Activated T-helper 17 cell treated with anti-CD3 and anti-CD28 coated beads, Interleukin-2, amount 50 U/mL, for 72 hours (primary cell): ENCODE measurements around the gene HIC1. TPM values are rescaled to one million over a fixed set of nuclear protein-coding genes. Genes with fewer than 3 reads are reported as not detected.

ENCODE experiments used
- ATAC-seq: fragments of 150-1000 bp; cut with Tn5 transposase; replicated peaks from 2 replicates; pipeline ENCODE4 v1.10.0; 2021; ENCODE audit warnings: mild to moderate bottlenecking, moderate library complexity
- H3K27ac Mint-ChIP-seq: one replicate; pipeline ENCODE4 v1.8.0; 2022; ENCODE audit warnings: mixed read lengths
- H3K27me3 Mint-ChIP-seq: one replicate; pipeline ENCODE4 v1.8.0; 2022; ENCODE audit warnings: mixed read lengths
- H3K36me3 Mint-ChIP-seq: one replicate; pipeline ENCODE4 v1.8.0; 2022; ENCODE audit warnings: low read depth, mild to moderate bottlenecking, mixed read lengths
- H3K4me1 Mint-ChIP-seq: one replicate; pipeline ENCODE4 v1.8.0; 2022; ENCODE audit warnings: mixed read lengths
- H3K4me3 Mint-ChIP-seq: one replicate; pipeline ENCODE4 v1.8.0; 2022; ENCODE audit warnings: mild to moderate bottlenecking, mixed read lengths
- H3K9me3 Mint-ChIP-seq: one replicate; pipeline ENCODE4 v1.8.0; 2022; ENCODE audit warnings: mixed read lengths
- total RNA-seq, 2 donors: library from RNA; stranded (reverse); gene quantifications; one replicate each; pipeline ENCODE4 v1.2.3, GENCODE V29; 2022

The HIC1 gene
- total RNA-seq, 2 donors from 2014 or later: 22.8 to 24.4 TPM

GRCh38 chr17:2049333-2050299 is 5.3 kb upstream of the HIC1 start:
- Mint-ChIP-seq H3K4me3 (peak overlapping the region; percentile 78), H3K9me3 (no peaks in the 10 kb centered on the region), H3K27me3 (peaks cover 6% of the 10 kb centered on the region), H3K27ac (peak overlapping the region; percentile 81), H3K36me3 (peaks cover 31% of the 10 kb centered on the region), H3K4me1 (peaks cover 13% of the 10 kb centered on the region)
- ATAC-seq: peak; percentile 56

- peaks cover 6% of the 10 kb centered on the region for H3K27me3 Mint-ChIP-seq
- no peaks in the 10 kb centered on the region for H3K9me3 Mint-ChIP-seq
- H3K27ac Mint-ChIP-seq: peak overlapping the region; percentile 50
- H3K36me3 Mint-ChIP-seq: peaks cover 22% of the 10 kb centered on the region
- peaks cover 11% of the 10 kb centered on the region for H3K4me1 Mint-ChIP-seq
- H3K4me3 Mint-ChIP-seq: peak overlapping the region; percentile 55
- ATAC-seq: no peak
Measured at GRCh38 chr17:2050300-2051060, 4.4 kb upstream of the HIC1 start.

DNA sequence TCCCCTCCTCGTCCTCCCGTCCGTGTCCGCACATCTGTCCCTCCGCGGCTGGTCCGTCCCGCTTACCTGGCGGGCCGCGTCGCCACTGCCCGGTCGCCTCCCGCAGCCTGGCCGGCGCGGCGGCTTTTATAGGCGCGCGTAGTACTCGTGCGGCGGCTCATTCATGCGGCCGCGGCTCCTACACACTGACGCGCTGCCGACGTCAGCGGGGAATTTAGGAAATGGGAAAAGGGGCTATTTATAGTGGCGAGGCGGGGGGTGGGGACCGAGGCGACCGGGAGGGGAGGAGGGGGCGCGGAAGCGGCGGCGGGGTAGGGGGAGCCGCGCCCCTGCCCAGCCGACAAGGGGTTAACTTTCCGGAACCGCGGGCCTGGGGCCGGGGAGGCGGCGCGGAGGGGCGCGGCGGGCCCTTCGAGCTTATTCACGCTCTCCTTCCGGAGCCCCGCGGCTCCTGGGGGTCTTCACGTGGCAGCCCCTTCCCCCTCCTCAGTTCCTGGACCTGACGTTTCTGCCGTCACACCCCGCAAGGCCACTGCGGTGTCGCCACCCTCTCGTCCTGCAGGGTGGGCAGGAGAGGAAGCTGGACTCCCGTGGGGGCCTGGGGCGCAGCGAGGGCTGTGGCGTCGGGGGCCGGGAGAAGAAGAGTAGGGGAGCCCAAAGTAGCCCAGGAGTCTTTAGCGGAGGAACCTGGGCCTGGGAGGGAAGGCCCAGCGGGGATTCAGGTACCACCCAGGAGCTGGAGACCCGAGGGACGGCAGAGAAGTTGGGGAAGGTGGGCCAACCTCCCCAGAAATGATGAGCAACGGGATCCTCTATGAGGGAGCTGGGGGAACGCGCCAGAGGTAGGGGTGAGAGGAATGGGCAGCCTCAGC is 3.6 kb upstream of the HIC1 start:
- ATAC-seq: no peak

DNA sequence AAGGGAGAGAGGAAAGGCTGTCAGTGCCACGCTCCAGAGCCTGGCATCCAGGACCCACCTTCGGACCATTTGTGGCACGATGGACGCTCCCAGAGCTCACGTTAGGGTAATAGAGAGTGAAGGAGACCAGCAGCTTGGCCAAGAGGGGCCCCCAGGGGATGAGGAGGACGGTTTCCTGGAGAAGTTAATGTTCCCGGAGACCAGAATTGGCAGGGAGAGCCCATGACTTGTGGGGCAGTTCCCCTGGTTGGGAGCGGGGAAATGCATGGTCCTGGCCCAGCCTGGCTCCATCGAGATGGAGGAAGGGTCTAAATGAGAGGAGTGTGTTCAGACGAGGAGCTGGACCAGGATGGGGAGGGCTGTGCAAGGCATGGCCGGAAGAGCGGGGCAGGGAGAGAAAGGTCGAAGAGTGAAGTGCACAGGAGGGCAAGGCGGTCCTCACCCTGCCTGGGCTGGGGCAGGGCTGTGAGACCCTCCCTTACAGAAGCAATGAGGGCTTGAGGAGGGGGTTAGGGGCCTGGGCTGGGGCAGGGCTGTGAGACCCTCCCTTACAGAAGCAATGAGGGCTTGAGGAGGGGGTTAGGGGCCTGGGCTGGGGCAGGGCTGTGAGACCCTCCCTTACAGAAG is 2.9 kb upstream of the HIC1 start:
- Mint-ChIP-seq H3K27ac (peak overlapping the region; percentile 32), H3K4me3 (peak overlapping the region; percentile 55), H3K36me3 (peaks cover 27% of the 10 kb centered on the region), H3K27me3 (peaks cover 6% of the 10 kb centered on the region), H3K9me3 (no peaks in the 10 kb centered on the region), H3K4me1 (peaks cover 11% of the 10 kb centered on the region)
- no peak for ATAC-seq

More for the DNA sequence above, 3.6 kb upstream of the HIC1 start:
- H3K36me3 Mint-ChIP-seq: peaks cover 22% of the 10 kb centered on the region
- H3K4me1 Mint-ChIP-seq: peaks cover 11% of the 10 kb centered on the region
- H3K27me3 Mint-ChIP-seq: peaks cover 6% of the 10 kb centered on the region
- H3K4me3 Mint-ChIP-seq: peak overlapping the region; percentile 55
- no peaks in the 10 kb centered on the region for H3K9me3 Mint-ChIP-seq
- H3K27ac Mint-ChIP-seq: peak overlapping the region; percentile 50

GRCh38 chr17:2053380-2054261 is 1.3 kb upstream of the HIC1 start:
- H3K36me3 Mint-ChIP-seq: peaks cover 29% of the 10 kb centered on the region
- H3K4me3 Mint-ChIP-seq: peak overlapping the region; percentile 80
- H3K27ac Mint-ChIP-seq: peak overlapping the region; percentile 66

GRCh38 chr17:2054262-2054511 is 716 bp upstream of the HIC1 start:
- peak overlapping the region; percentile 66 for H3K27ac Mint-ChIP-seq
- H3K9me3 Mint-ChIP-seq: no peaks in the 10 kb centered on the region
- H3K4me3 Mint-ChIP-seq: peak overlapping the region; percentile 80
- no peak for ATAC-seq
- H3K4me1 Mint-ChIP-seq: peaks cover 11% of the 10 kb centered on the region
- peaks cover 25% of the 10 kb centered on the region for H3K36me3 Mint-ChIP-seq
- H3K27me3 Mint-ChIP-seq: peaks cover 6% of the 10 kb centered on the region

More at GRCh38 chr17:2053380-2054261, 1.3 kb upstream of the HIC1 start:
- peak; percentile 15 for ATAC-seq
- peaks cover 11% of the 10 kb centered on the region for H3K4me1 Mint-ChIP-seq
- H3K9me3 Mint-ChIP-seq: no peaks in the 10 kb centered on the region
- H3K27me3 Mint-ChIP-seq: peaks cover 6% of the 10 kb centered on the region

DNA sequence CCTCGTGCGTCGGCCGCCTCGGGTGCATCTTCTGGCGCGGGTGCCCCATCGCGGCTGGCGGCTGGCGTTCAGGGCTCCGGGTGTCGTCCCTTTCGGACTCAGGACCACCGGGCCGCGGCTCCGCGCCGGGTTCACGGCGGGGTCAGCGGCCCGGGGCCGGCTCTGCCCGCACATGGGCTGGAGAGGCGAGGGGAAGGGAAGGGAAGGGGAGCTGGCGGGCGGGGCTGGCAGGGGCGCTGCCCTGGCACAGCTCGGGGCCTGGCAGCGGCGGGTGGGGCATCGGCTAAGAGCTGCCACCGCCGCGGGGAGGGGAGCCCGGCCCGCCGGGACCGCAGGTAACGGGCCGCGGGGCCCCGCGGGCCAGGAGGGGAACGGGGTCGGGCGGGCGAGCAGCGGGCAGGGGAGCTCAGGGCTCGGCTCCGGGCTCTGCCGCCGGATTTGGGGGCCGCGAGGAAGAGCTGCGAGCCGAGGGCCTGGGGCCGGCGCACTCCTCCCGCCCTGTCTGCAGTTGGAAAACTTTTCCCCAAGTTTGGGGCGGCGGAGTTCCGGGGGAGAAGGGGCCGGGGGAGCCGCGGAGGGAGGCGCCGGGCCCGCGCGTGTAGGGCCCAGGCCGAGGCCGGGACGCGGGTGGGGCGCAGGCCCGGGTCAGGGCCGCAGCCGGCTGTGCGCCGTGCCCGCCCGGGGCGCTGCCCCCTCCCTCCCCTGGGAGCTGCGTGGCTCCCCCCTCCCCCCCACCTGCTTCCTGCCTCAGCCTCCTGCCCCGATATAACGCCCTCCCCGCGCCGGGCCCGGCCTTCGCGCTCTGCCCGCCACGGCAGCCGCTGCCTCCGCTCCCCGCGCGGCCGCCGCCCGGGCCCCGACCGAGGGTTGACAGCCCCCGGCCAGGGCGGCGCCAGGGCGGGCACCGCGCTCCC is 646 bp downstream of the HIC1 start:
- H3K27ac Mint-ChIP-seq: no peak overlapping the region
- no peak for ATAC-seq
- no peaks in the 10 kb centered on the region for H3K9me3 Mint-ChIP-seq
- peaks cover 36% of the 10 kb centered on the region for H3K36me3 Mint-ChIP-seq
- H3K4me3 Mint-ChIP-seq: peak overlapping the region; percentile 80
- peaks cover 10% of the 10 kb centered on the region for H3K27me3 Mint-ChIP-seq
- H3K4me1 Mint-ChIP-seq: peaks cover 11% of the 10 kb centered on the region

DNA sequence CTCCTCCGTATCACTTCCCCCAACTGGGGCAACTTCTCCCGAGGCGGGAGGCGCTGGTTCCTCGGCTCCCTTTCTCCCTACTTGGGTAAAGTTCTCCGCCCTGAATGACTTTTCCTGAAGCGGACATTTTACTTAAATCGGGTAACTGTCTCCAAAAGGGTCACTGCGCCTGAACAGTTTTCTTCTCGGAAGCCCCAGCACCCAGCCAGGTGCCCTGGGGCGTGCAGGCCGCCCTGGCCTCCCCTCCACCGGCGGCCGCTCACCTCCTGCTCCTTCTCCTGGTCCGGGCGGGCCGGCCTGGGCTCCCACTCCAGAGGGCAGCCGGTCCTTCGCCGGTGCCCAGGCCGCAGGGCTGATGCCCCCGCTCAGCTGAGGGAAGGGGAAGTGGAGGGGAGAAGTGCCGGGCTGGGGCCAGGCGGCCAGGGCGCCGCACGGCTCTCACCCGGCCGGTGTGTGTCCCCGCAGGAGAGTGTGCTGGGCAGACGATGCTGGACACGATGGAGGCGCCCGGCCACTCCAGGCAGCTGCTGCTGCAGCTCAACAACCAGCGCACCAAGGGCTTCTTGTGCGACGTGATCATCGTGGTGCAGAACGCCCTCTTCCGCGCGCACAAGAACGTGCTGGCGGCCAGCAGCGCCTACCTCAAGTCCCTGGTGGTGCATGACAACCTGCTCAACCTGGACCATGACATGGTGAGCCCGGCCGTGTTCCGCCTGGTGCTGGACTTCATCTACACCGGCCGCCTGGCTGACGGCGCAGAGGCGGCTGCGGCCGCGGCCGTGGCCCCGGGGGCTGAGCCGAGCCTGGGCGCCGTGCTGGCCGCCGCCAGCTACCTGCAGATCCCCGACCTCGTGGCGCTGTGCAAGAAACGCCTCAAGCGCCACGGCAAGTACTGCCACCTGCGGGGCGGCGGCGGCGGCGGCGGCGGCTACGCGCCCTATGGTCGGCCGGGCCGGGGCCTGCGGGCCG is 1.6 kb downstream of the HIC1 start:
- peak overlapping the region; percentile 58 for H3K4me3 Mint-ChIP-seq
- H3K36me3 Mint-ChIP-seq: peaks cover 45% of the 10 kb centered on the region
- ATAC-seq: peak; percentile 14

GRCh38 chr17:2057175-2057759 is 2.4 kb downstream of the HIC1 start:
- Mint-ChIP-seq H3K27me3 (peaks cover 4% of the 10 kb centered on the region), H3K4me3 (peak overlapping the region; percentile 19), H3K36me3 (peaks cover 48% of the 10 kb centered on the region), H3K27ac (no peak overlapping the region), H3K9me3 (no peaks in the 10 kb centered on the region), H3K4me1 (peaks cover 4% of the 10 kb centered on the region)
- ATAC-seq: no peak

More for the DNA sequence above, 1.6 kb downstream of the HIC1 start:
- Mint-ChIP-seq H3K27me3 (peaks cover 10% of the 10 kb centered on the region), H3K27ac (no peak overlapping the region), H3K9me3 (no peaks in the 10 kb centered on the region), H3K4me1 (peaks cover 11% of the 10 kb centered on the region)

GRCh38 chr17:2057760-2058585 is 3.1 kb downstream of the HIC1 start:
- Mint-ChIP-seq H3K4me1 (peaks cover 4% of the 10 kb centered on the region), H3K4me3 (peak overlapping the region; percentile 19), H3K9me3 (no peaks in the 10 kb centered on the region), H3K27ac (no peak overlapping the region), H3K27me3 (peaks cover 4% of the 10 kb centered on the region), H3K36me3 (peaks cover 55% of the 10 kb centered on the region)
- ATAC-seq: no peak
